Right hindlimb (tissue), 1 donor: ENCODE results near the gene GTPBP1.

ENCODE experiments used
- DNase-seq: peaks from one replicate; pipeline ENCODE4 v3.0.0-alpha.2; 2018

GTPBP1 gene

GRCh38 chr22:38761202-38762162 lies 55.7 kb downstream of the GTPBP1 start:
- no peak for DNase-seq

GRCh38 chr22:38762551-38762983 lies 56.8 kb downstream of the GTPBP1 start:
- DNase-seq: no peak

GRCh38 chr22:38766076-38766777 lies 60.5 kb downstream of the GTPBP1 start:
- DNase-seq: peak; percentile 62

- no peak for DNase-seq
These were observed 61.6 kb downstream of the GTPBP1 start for GRCh38 chr22:38767313-38767712.

GRCh38 chr22:38768036-38768435 lies 62.3 kb downstream of the GTPBP1 start:
- no peak for DNase-seq

- DNase-seq: no peak
These were observed 64.7 kb downstream of the GTPBP1 start for GRCh38 chr22:38770257-38770949.

- DNase-seq: no peak
These were observed 66.8 kb downstream of the GTPBP1 start for GRCh38 chr22:38772623-38772873.

GRCh38 chr22:38773363-38773946 lies 67.7 kb downstream of the GTPBP1 start:
- DNase-seq: no peak

- DNase-seq: no peak
These were observed 68.9 kb downstream of the GTPBP1 start for GRCh38 chr22:38774496-38775166.

- DNase-seq: no peak
These were observed 69.9 kb downstream of the GTPBP1 start for GRCh38 chr22:38775656-38776055.

- no peak for DNase-seq
These were observed 70.3 kb downstream of the GTPBP1 start for GRCh38 chr22:38776086-38776485.

GRCh38 chr22:38777087-38777671 lies 71.4 kb downstream of the GTPBP1 start:
- no peak for DNase-seq

- DNase-seq: no peak
These were observed 75.3 kb downstream of the GTPBP1 start for GRCh38 chr22:38781033-38781432.

- DNase-seq: no peak
These were observed 76.8 kb downstream of the GTPBP1 start for GRCh38 chr22:38782402-38783094.
